HG02870 (cell line): Measurements from ENCODE around the gene H2BK1.

Source experiments
- ATAC-seq: cut with Tn5 transposase; IDR thresholded peaks from one replicate; pipeline ENCODE4 v1.9.1; 2021; ENCODE audit warnings: mild to moderate bottlenecking, moderate library complexity; ENCODE audit not compliant: unreplicated experiment

H2BK1 gene

DNA sequence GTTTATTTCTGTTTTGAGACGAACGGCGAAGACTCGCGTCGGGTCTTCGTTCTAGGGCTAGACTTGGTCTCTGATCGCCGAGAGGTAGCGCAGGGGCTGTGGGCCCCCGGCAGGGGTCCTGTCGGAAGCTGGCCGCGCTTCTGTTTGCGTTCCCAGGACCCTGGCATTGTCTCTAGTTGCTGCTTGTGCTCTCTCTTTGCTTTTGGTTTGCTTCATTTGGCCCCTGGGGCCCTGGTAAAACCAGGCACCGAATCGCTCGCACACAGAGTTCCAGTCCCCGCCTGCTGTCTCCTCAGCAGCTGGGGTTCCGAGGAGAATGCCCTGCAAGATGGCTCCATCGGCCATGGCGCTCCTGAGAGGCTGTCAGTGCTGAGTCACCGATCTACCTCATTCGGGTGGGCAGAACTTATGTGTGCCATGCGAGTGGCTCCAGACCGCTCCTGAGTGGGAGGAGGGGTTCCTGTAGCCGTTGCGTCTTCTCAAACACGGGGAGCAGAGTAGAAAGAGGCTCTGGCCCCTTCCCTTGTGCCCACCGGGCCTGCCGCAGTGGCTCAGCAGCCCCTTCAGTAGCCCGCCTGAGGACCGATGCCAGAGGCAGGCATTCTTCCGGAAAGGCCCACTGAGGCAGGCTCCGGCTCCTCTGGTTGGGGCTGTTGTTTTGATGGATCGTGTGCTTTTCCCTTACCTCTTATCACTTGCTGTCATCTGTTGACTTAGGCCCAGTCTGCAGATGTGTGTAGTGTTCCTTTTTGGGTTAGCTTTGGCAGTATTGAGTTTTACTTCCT, 22.8 kb upstream of the H2BK1 start:
- ATAC-seq: no peak

DNA sequence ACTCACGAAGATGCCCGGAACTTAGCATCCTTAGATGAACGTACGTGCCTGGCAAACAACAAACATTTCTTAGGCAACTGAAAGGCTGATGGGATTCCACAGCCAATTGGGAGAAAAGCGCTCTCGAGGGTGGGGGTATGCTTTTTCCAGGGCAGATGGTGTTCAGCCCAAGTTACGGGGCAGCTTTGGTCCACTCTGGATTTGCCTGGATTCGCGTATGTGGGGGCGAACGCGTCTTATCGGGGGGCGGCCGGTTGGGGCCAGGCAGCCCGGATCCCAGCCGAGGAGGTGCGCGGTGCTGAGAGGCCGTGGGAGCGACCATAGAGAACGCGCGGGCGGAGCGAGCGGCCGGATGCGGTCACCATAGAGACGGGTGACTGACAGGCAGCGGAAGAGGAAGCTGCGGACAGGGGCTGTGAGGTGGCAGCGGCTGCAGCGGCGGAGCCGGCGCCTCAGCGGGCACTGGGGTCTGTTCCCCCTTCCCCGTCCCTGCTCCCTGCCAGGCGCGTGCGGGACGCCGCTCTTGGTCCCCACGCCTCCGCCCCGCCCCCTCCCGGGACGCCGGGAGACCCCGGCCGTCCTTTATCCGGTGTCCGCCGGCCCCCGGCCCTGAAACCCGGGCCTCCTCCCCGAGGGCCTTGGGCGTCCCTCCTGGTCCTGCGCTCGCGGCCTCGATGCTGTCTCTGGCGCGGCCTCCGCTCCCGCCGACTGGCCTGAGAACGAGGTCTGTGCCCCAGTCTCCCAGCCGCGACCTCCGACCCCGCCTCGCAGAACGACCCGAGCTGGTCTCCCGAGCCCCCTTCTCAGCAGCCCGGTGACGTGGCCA, 22.0 kb upstream of the H2BK1 start, which contains the start of gene CHPF2:
TSS of gene CHPF2 (plus strand) at position 393 of the 826 bp plus-strand sequence. CDS start 1,529 bp downstream, outside the sequence.
- peak; percentile 96 for ATAC-seq

- ATAC-seq: no peak
Measured at GRCh38 chr7:151231080-151231479, 20.8 kb upstream of the H2BK1 start.

GRCh38 chr7:151229249-151229648, 19.0 kb upstream of the H2BK1 start:
- no peak for ATAC-seq

GRCh38 chr7:151228024-151228866, 18.0 kb upstream of the H2BK1 start:
- no peak for ATAC-seq

- peak; percentile 99 for ATAC-seq
Measured at GRCh38 chr7:151226875-151227782, 16.8 kb upstream of the H2BK1 start, which contains the start of gene ABCF2. TSS of gene ABCF2 (minus strand) at chr7:151227205. CDS start at chr7:151226458, 747 bp downstream.

GRCh38 chr7:151226560-151226874, 16.2 kb upstream of the H2BK1 start:
- ATAC-seq: peak; percentile 12

- ATAC-seq: no peak
Measured at GRCh38 chr7:151225948-151226510, 15.7 kb upstream of the H2BK1 start.

- no peak for ATAC-seq
Measured at GRCh38 chr7:151223728-151224127, 13.4 kb upstream of the H2BK1 start.

DNA sequence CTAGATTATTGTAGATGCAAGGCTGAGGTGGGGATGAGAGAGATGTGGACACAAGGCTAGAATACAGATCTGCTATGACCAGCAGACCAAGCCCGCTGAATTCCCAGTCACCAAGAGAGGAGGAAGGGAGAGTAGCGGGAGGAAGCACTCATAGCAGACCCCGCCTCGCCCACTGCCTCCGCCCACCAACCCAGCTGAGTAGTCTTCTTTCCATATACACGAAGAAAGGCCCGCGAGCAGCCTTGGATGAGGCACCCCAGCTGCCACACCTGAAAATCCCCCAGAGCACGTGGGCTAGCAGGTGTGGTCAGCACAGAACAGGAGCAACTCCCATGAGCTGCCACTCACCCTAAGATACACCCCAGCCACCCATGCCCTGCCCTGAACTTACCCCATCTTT, 7.9 kb upstream of the H2BK1 start:
- no peak for ATAC-seq

DNA sequence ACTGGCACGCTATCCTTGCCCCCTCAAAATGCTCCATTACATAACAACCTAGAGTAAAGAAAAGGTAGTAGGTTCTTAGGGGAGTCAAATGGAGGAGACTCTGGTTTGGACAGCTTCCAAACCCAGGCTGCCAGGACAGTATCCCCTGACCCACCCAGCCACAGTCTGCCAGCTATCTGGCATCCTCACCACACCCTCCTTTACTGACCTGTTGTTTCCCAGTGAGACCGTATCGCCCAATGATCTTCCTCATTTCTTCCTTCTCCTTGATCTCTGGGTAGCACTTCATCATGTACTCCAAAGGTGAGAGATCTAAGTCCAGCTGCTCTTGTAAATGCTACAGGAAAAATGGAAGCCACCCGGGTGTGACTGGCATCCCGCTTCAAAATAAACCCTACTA, 5.1 kb upstream of the H2BK1 start:
- ATAC-seq: no peak

GRCh38 chr7:151213826-151214225, 3.5 kb upstream of the H2BK1 start:
- no peak for ATAC-seq

- ATAC-seq: no peak
Measured at GRCh38 chr7:151212626-151213025, 2.3 kb upstream of the H2BK1 start.

GRCh38 chr7:151211155-151211772, 976 bp upstream of the H2BK1 start:
- ATAC-seq: no peak

- ATAC-seq: no peak
Measured at GRCh38 chr7:151209588-151209987, 700 bp downstream of the H2BK1 start.

GRCh38 chr7:151208253-151208862, 1.9 kb downstream of the H2BK1 start:
- ATAC-seq: no peak

DNA sequence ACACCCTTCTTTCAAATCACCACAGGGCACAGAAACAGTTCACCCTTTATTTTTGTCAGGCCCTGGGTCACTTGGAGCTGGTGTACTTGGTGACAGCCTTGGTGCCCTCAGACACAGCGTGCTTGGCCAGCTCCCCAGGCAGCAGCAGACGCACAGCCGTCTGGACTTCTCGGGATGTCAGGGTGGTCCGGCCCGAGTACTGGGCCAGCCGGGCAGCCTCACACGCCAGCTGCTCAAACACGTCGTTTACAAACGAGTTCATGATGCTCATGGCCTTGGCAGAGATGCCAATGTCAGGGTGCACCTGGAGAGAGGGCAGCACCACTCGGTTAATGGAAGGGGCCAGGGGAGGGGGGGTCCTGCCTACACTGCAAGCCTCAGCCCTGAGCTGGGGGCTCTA, 2.5 kb downstream of the H2BK1 start:
- ATAC-seq: no peak

- ATAC-seq: no peak
Measured at GRCh38 chr7:151207315-151207714, 3.0 kb downstream of the H2BK1 start.

- ATAC-seq: no peak
Measured at GRCh38 chr7:151206914-151207313, 3.4 kb downstream of the H2BK1 start.
